GM19240 (cell line): ENCODE measurements around the gene SH3BGRL2.

Source experiments
- DNase-seq: peaks from one replicate; pipeline ENCODE4 v3.0.0; 2011; ENCODE audit warnings: low spot score; ENCODE audit not compliant: insufficient read length

Gene SH3BGRL2

DNA sequence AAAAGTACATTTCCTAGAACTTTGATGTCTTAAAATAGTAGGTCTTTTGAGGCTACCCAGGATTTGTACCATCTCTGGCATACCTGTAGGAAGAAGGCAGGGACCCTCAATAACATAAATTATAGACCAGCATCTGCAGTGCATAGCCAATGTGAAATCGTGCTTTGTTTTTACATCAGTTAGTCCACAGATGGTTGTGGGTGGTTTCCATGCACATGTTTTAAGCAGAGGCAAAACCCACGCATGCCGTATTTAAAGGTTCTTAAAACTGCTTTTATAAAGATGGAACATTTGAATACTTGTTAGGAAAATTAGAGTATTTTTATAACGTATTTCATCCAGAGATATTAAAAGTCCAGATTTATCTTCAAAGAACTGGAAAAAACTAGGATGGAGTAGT, 66.3 kb downstream of the SH3BGRL2 start:
- DNase-seq = no peak

DNA sequence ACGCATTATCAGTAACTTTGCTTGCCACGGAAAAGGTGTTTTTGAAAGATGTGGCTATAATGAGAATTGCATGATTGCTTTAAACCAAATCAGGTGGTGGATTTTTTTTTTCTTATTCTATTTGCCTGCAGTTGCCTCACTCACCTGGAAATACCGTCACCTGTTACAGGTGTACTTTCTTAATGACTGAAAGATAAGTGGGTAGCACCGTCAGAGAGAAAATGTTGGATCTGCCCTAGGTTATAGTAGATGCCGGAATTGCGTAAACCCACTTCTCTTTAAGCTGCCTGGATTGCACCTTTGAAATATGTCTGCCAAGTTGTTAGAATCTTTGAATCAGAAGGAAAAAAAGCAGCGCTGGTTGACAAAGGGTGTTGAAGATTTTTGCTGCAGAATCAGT, 68.5 kb downstream of the SH3BGRL2 start:
- no peak for DNase-seq

DNA sequence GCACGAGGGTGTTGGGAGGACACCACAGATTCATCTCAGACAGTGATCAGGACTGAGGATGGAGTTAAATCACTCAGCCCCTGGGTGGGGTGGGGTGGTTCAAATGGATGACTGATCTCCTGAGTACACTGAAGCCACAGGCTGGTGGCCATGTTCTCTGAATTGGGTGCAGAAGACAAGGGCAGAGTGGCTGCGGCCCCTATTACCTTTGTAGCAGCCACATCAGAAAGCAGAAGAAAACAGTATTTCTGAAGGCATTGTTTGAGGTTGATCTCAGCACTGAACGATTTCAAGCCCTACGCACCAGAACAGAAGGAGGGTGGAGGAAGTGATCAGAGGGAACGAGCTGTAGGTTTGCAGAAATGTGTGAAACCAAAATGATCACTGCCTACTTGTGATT, 71.6 kb downstream of the SH3BGRL2 start:
- no peak for DNase-seq

DNA sequence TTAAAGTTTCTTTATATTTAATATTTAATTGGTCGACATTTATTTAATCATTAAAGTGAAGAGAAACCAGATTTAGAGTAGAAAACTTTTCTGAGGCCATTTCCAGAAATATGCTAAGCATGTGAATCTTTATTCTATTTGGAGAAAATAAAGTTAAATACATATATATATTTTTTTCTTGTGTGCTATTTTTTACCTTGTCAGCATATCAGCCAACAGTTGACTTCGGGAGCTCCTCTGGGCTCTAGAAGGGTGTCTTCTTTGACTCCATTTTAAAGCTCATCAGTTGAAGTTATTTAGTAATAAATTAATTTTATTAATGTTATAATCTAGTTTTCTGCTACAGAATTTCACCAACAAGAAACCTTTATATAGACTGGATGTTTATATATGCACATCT, 73.1 kb downstream of the SH3BGRL2 start:
- DNase-seq = no peak

DNA sequence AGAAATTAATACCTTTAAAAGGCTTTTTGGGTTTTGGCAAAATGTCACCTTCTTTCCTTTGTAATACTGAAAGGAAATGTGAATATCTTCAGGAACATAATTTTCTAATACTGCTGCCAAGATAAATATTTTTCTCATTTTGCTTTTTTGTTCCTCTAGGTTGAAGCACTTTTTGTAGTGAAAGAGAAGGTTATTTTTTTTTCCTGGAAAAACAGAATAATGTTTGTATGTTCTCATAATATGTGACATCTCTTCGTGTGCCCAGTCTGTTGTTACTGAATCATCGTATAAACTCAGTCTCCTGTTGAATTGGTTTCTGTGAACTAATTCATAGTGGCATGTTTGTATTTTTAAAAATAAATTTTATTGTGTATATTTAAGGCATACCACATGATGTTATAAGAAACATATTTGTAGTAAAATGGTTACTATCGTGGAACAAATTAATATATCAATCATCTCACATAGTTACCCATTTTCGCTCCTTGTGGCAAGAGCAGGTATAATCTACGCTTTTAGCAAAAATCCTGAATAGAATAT, 74.4 kb downstream of the SH3BGRL2 start:
- DNase-seq = no peak

DNA sequence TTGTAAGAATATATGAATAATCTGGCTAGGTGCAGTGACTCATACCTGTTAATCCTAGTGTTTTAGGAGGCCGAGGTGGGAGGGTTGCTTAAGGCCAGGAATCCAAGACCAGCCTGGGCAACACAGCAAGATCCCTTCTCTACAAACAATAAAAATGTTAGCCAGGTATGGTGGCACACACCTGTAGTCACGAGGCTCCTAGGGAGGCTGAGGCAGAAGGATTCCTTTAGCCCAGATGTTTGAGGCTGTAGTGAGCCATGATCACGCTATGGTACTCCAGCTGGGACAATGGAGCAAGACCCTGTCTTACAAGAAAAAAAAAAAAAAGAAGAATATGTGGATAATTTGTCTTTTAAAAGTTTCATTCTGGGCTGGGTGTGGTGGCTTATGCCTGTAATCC, 75.4 kb downstream of the SH3BGRL2 start:
- no peak for DNase-seq

DNA sequence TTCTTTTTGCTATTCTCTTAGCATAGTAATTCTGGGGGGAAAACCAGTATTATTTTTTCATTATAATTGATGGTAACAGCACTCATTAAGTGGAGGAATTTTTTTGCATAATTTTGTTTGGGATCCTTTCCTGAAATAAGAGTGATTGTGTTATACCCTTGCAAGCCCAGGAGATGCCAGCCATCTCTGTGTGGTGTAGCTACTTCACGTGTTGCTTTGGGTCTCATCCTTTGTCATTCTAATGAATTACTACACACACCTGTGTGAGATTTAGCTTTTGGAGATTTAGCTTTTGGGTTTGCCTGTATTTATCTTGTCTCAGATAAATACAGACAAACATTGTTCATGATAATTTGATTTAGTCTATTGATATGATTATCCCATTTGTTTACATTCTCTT, 76.5 kb downstream of the SH3BGRL2 start:
- DNase-seq = no peak

DNA sequence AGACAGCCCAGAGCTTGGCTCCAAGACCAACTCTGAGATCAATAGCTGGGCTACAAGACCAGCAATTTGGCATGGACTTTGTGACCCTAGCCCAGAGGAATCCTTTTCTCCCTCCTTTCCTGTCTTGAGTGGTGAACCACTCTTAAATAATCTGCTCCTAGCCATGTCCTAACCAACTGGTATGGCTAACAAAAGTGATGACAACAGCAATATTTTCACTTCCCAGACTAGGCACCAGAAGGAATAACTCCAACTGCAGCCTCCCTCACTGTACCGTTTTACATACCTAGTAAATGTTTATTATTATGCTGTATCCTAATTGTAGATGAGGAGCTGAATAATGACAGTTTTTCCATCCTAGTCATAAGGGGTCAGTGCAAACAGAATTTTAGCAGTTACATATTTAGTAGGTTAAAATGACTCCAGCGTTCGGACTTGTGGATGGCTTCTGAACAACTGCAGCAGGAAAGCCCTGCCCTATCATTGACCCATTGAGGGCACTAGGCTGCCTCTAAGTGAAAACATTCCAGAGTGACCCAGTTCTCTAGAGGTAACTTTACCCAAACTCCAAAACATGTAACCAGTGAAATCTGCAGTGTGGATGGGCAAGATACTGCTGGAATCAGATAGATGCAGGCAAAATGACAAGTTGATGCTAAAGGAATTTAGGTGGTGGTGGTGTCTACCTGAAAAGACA, 77.1 kb downstream of the SH3BGRL2 start:
- no peak for DNase-seq

DNA sequence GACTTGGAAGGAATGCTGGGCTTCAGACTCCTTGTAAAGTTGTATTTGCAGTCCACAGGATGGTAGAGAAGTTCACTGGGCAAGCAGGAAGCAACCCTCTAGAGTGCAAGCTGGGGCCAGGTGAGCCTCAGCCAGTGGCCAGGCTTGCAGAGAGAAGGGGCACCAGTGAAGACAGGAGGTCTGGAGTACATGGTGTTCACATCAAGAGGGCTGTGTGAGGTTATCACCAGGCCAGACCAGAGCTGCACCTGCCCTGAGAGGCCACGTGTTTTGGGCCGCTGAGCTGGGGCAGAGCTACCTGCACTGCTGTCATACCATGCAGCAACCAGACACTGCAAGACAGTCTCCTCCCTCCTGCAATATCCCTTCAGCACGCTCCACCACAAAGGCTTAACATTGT, 79.0 kb downstream of the SH3BGRL2 start:
- DNase-seq = no peak

DNA sequence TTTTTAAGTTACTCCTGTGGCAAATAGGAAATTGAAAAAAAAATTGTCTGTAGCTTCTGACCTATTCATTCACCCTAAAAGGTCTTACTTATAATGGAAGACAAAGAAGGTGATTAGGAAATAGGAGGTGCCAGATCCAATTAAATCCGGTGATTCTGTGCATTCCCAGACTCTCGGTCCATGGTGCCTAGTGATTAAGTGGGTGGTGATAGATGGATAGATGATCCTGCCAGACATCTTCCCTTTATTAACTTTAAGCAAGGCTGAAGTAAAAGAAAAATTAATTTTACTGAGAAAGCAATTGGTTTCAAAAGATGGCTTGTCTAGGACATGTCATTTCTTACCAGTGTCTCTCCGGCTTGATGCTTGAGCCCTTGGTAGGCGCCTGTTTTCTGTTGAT, 80.0 kb downstream of the SH3BGRL2 start:
- DNase-seq = no peak

DNA sequence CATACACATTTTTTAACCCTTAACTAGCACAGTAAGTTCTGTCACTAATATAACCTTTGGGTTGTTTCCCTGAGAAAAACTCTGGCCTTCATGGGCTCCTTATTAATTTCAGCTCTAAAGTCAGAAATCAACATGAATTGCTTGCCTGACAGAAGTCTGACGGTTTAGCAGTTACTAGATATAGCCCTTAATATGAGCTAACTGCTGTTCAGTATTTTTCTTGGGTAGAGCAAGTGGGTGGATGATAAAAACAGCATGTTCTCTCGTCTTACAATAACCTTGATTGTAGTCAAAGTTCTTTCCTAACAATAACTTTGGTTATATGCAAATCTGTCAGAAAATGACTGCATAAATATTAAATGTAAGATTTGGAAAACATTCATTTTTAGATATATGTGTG, 81.0 kb downstream of the SH3BGRL2 start:
- DNase-seq = no peak

DNA sequence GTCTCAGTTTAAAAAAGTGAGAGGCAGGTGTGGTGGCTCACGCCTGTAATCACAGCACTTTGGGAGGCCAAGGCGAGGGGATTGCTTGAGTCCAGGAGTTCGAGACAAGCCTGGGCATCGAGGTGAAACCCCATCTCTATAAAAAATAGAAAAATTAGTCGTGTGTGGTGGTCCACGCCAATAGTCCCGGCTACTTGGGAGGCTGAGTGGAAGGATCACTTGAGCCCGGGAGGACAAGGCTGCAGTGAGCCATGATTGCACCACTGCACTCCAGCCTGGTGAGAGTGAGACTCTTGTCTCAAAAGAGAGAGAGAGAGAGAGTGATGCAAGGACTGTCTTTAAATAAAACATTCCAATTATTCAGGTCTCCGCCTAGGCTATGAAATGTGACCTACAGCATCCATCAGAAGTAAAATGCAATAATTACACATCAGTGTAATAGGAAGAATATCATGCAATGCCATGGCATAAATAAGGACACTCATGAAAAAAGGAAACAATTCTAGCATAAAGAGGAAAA, 81.5 kb downstream of the SH3BGRL2 start:
- DNase-seq = no peak

DNA sequence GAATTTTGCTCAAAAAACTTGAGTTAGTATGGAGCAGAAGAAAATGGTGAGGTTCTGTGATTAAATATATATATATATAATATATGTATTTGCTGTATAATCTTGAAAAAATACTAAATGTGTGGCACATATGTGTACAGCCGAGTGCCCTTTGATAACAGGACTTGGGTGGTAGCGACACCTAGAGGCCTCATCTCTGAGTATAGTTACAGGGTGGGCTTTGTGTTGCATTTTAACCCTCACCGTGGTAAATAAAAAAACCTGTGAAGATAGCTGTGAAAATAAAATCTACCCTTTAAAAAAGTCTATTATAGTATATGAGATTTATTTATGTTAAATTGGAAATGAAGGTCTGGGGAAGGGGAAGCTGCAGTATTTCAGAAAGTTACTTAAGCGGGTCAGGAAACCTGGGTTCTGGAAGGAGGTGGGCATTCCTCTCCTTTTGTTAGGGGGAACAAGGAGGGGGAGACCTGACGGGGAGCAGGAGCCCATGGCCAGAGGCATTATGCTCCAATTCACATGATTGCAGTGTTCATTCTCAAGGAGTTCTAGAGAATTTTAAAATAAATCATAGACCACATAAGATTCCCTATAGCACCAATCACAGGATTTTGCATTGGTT, 82.7 kb downstream of the SH3BGRL2 start:
- no peak for DNase-seq

DNA sequence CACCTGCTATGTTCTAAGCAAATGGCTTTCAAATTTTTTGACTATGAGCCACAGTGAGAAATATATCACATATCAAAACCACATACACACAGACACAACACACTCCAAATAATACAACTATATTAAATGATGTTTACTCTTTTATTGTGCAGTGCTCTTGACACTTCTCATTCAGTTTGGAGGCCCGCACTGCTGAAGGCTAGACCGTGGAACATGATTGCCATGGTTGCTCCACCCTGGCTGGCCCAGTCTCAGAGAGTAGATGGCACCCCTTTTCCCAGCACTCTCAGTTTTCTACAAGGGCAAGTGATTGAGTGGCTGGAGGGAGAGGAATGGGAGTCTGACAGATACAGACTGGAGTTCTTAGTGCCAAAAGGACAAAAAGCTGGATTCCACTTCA, 86.9 kb downstream of the SH3BGRL2 start:
- DNase-seq = no peak

DNA sequence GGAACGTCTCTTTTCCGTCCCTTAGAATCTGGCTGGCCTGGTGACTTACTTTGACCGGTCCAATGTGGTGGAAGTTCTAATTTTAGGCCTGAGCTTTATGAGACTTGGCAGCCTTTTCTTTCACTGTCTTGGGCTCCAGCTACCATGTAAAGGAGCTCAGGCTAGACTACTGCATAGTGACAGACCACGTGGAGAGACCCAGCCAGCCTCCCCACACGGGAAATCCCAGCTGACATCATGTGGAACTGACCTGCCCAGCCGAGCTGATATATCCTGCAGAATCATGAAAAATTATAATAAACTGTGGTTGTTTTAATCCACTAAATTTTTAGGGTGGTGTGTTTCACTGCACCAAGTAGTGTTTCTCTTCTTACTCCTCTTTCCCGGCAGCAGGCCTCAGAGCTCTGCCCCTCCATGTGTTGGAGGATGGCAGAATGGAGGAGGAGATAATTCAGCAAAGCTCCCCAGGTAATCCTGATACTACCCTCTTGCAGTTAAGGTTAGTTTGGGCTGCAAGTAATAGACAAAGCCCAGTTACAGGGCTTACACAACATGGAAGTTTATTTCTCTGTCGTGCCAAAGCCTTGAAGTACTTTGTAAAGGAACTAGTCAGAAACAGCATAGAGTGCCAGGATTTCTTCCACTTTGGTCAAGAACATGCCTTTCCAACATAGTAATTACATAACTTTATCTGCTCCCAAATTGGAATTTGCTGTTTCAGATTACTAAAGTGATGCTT, 87.5 kb downstream of the SH3BGRL2 start:
- no peak for DNase-seq

DNA sequence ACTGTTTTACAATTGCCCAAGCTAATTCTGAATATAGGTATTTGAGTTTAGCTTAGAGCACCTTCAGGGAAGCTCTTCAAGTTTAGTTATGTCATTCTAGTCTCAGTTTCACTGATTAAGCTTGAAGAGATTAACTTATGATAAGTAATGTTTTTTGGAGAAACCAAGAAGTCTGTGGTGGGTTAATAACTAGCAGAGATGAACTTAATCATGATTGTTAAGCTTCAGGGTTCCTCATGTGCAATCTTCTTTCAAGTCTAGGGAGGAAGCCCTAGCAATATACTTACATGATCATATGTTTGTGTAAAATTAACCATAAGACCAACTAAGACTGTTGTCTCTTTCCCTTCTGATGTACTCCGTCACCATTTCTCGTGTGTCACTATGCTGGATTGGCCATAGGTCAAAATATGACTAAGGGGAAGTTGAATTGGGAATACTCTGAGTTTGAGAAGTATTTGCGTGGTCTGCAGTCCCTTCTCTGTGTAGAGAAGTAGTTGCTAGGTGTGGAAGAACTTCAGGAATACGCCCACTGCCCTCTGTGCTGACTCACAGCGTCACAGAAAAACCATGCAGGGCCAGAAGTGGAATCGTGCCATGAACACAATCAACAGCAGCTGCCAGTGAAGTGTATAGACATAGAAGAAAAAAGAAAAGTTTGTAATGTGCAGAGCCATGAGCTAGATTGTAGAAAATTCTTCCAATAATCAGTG, 88.3 kb downstream of the SH3BGRL2 start:
- no peak for DNase-seq

DNA sequence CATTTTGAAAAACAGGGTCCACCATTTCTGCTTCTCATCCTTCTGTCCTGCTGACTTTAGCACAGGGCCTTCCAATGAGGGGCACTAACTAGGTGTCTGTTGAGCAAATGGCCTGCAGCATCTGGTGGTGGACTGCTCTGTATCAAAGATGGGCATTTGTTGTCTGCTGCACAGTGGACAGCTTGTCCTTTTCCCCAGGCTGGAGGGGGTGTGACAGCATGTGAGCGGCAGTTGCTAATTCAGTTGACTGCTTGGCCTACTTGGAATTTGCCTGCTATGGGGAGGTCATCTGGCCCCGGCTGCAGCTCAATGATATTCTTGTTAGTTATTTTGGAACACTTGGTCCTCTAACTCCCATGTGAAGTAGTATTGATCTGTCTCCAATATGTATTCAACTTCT, 93.7 kb downstream of the SH3BGRL2 start:
- no peak for DNase-seq

DNA sequence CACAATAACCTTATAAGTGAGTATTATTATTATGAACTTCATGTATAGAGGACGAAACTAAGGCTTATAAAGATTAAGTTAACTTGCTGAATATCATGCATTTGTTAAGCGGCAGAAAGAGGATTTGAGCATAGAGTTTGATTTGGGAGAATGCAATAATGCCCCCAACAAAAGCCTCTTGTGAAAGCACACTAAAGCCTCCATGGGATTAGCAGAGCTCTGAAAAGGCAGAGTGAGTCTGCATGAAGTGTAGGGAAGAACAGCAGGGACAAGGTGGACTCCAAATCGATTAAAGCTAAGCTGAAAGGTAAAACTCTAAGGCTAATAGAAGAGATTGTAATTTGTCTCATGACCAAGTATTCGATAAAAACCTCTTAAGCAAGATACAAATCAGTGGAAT, 100.3 kb downstream of the SH3BGRL2 start:
- no peak for DNase-seq

DNA sequence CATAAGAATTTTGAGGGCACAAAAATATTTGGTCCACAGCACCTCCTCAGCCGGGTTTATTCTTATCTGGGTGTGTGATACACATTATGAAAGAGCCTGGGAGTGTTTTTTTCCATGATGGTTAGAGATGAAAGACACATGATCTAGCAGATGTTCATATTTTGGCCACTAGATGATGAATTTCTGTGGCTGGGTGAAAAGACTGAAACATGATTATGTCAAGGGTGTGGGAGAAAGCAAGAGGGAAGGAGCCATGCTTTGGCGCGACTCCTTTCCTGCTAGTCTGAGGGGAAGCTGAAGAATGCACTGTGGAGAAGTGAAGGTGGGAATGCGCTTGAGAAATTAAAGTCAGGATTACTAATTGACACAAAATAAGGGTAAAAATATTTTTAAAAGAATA, 102.3 kb downstream of the SH3BGRL2 start:
- no peak for DNase-seq

DNA sequence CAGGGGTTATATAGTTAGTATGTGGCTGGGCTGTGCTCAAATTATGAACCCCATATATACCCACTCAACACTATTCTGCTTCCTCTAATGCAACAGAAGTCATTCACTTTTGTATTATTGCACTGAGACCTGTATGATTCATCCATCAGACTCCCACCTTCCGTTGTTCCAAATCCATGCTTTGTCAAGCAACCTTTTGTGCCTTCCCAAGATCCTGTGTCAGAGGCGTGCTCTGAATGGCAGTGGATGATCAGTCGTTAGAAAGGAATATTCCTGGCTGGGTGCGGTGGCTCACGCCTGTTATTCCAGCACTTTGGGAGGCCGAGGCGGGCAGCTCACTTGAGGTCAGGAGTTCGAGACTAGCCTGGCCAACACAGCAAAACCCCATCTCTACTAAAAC, 103.2 kb downstream of the SH3BGRL2 start:
- DNase-seq = no peak

DNA sequence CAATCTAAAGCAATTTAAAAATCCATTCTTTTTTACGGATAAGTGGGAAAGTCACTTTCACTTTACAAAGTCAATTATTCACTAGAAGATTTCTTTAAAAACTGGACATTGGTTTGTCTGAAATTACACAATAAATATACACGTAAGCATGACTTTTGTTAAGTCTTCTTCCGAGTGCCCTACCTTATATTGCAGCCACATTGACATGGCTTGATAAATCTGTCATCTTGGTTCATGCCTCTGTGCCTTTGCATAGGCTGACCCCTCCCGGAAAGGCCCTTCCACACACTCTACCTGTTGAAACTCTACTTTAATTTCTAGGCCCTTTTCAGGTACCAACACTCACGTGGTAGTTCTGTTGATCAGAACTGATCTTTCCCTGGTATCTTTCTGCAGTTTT, 104.1 kb downstream of the SH3BGRL2 start:
- DNase-seq = no peak

DNA sequence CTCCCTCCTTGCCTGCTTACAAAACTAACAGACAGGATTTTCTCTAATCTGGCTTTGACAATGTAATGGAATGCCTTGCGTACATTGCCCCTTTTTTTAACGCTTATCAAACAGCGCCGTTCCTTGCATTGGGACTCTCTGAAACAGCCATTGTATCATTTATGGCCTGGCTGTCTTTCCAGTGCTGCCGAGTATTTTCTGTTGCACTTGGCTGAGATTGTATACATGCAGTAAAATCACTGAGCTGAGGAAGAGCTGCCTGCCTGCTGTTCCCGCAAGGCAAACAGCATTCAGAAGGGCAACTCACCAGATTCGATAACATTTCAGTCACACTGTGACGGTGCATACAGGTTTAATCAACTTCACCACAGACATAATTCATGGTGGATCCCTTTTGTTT, 106.0 kb downstream of the SH3BGRL2 start:
- DNase-seq = no peak
